GM23248 (cell line): ENCODE data around the gene SH3BP2. TPM values are rescaled to one million over a fixed set of nuclear protein-coding genes. Genes with fewer than 3 reads are reported as not detected.

Source experiments
- DNase-seq: peaks from one replicate; pipeline ENCODE4 v3.0.0-alpha.2; 2015
- H2AFZ ChIP-seq: fragments of 200-600 bp; sonication (generic); 2 replicates; pipeline ENCODE4 v1.6.1; 2016; ENCODE audit warnings: antibody characterized with exemption
- H3F3A ChIP-seq: fragments of 200-600 bp; sonication (generic); 2 replicates; pipeline ENCODE4 v1.6.1; 2016; ENCODE audit warnings: mild to moderate bottlenecking, antibody characterized with exemption, mixed run types; ENCODE audit not compliant: insufficient read depth
- H3K27ac ChIP-seq: fragments of 200-600 bp; sonication (generic); 2 replicates; pipeline ENCODE4 v1.5.1; 2016; ENCODE audit warnings: mild to moderate bottlenecking
- H3K27me3 ChIP-seq: fragments of 200-600 bp; sonication (generic); replicated peaks from 2 replicates; pipeline ENCODE4 v1.6.1; 2016; ENCODE audit warnings: mild to moderate bottlenecking; ENCODE audit not compliant: insufficient read depth
- H3K36me3 ChIP-seq: fragments of 200-600 bp; sonication (generic); 2 replicates; pipeline ENCODE4 v1.6.1; 2016; ENCODE audit warnings: low read depth, mild to moderate bottlenecking
- H3K4me1 ChIP-seq: fragments of 200-600 bp; sonication (generic); 2 replicates; pipeline ENCODE4 v1.6.1; 2016; ENCODE audit warnings: mild to moderate bottlenecking; ENCODE audit not compliant: insufficient read depth
- H3K4me2 ChIP-seq: fragments of 200-600 bp; sonication (generic); one replicate; pipeline ENCODE4 v1.6.1; 2016; ENCODE audit warnings: mild to moderate bottlenecking; ENCODE audit not compliant: unreplicated experiment
- H3K4me3 ChIP-seq: fragments of 200-600 bp; sonication (generic); 2 replicates; pipeline ENCODE4 v1.5.1; 2016; ENCODE audit warnings: mild to moderate bottlenecking
- H3K79me2 ChIP-seq: fragments of 200-600 bp; sonication (generic); 2 replicates; pipeline ENCODE4 v1.6.1; 2016; ENCODE audit warnings: mild to moderate bottlenecking; ENCODE audit not compliant: insufficient read depth
- H3K9ac ChIP-seq: fragments of 200-600 bp; sonication (generic); 2 replicates; pipeline ENCODE4 v1.6.1; 2016; ENCODE audit warnings: mild to moderate bottlenecking
- H3K9me2 ChIP-seq: fragments of 200-600 bp; sonication (generic); 2 replicates; pipeline ENCODE4 v1.6.1; 2016; ENCODE audit warnings: mixed run types, mild to moderate bottlenecking, moderate library complexity; ENCODE audit not compliant: insufficient read depth
- H3K9me3 ChIP-seq: fragments of 200-600 bp; sonication (generic); one replicate; pipeline ENCODE4 v1.6.1; 2017; ENCODE audit warnings: low read depth
- H4K20me1 ChIP-seq: fragments of 200-600 bp; sonication (generic); 2 replicates; pipeline ENCODE4 v1.6.0; 2016; ENCODE audit not compliant: insufficient read depth
- EZH2 ChIP-seq: fragments of 200-600 bp; sonication (generic); IDR thresholded peaks from 2 replicates; pipeline ENCODE4 v1.6.1; 2018; ENCODE audit warnings: antibody characterized with exemption, mild to moderate bottlenecking; ENCODE audit not compliant: insufficient read depth, poor library complexity, severe bottlenecking
- EZH2phosphoT487 ChIP-seq: fragments of 200-600 bp; sonication (generic); IDR thresholded peaks from 2 replicates; pipeline ENCODE4 v1.6.1; 2018; ENCODE audit warnings: antibody characterized with exemption, moderate library complexity, mild to moderate bottlenecking, low read depth; ENCODE audit not compliant: insufficient read depth
- WGBS, 2 experiments: methylation state at CpG; one replicate each; pipeline ENCODE4 v1.1.6; 2015 to 2017; ENCODE audit warnings: low lambda C conversion rate in 2 of 2, low coverage in 1 of 2; ENCODE audit errors: missing lambda C conversion rate in 2 of 2; 5-methylcytosine and 5-hydroxymethylcytosine counted together
- in situ Hi-C: fragments of 300-500 bp; cut with MboI; formaldehyde crosslinking; loops from 2 replicates; pipeline ENCODE4 v1.15.0; 2020
- polyA plus RNA-seq: library from polyadenylated mRNA; unstranded; fragments of >200 nt; fragmentation: Nextera tagmentation; extraction: Ambion mirVana; gene quantifications from 2 replicates; pipeline ENCODE4 v1.2.1, GENCODE V29; 2016
- total RNA-seq: library from RNA; depleted of rRNA; stranded (reverse); fragments of >200 nt; shearing (Covaris generic); gene quantifications from 2 replicates; pipeline ENCODE4 v1.2.3, GENCODE V29; 2014

Gene SH3BP2
- total and polyA plus RNA-seq, 2 experiments from 2014 or later, result 20.9 to 31.2 TPM

DNA sequence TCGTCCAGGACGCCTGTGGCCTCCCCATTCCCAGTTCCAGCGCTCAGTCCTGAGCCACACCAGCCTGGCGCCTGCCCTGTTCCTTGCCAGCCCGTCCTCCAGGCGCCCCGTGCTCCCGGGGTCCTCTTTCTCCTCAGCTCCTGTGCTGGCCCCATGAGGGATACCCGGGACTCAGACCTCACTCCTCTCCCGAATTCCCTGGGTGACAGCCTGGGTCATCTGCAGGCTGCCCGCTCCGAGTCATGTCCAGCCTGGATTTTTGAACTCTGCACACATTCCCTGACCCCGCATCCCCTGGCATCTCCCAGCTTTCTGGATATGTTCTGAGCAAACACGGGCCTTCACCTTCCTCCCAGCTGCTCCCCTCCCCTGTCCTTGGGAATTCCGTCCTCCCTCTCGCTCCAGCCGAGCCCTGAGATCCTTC is 35.9 kb downstream of the SH3BP2 start:
- TF ChIP-seq EZH2phosphoT487 (no peak), EZH2 (no peak)
- no peaks in the 10 kb centered on the region; the same call in 1 of the 2 replicates for H3K36me3 ChIP-seq
- DNase-seq, result no peak
- H3K9ac ChIP-seq, result no peak overlapping the region
- no peaks in the 10 kb centered on the region for H3K79me2 ChIP-seq
- H4K20me1 ChIP-seq, result no peaks in the 10 kb centered on the region
- no peaks in the 10 kb centered on the region for H3K27me3 ChIP-seq
- no peak overlapping the region for H2AFZ ChIP-seq
- H3K4me2 ChIP-seq, result no peak overlapping the region
- H3K9me3 ChIP-seq, result no peaks in the 10 kb centered on the region
- no peaks in the 10 kb centered on the region for H3F3A ChIP-seq
- in situ Hi-C loops, result no loop called here
- no peak overlapping the region for H3K4me3 ChIP-seq
- H3K4me1 ChIP-seq, result no peaks in the 10 kb centered on the region
- H3K9me2 ChIP-seq, result no peaks in the 10 kb centered on the region
- H3K27ac ChIP-seq, result no peak overlapping the region
- 86 to 89% methylated on average over 14 to 17 of the region's 17 CpGs for WGBS, 2 experiments

DNA sequence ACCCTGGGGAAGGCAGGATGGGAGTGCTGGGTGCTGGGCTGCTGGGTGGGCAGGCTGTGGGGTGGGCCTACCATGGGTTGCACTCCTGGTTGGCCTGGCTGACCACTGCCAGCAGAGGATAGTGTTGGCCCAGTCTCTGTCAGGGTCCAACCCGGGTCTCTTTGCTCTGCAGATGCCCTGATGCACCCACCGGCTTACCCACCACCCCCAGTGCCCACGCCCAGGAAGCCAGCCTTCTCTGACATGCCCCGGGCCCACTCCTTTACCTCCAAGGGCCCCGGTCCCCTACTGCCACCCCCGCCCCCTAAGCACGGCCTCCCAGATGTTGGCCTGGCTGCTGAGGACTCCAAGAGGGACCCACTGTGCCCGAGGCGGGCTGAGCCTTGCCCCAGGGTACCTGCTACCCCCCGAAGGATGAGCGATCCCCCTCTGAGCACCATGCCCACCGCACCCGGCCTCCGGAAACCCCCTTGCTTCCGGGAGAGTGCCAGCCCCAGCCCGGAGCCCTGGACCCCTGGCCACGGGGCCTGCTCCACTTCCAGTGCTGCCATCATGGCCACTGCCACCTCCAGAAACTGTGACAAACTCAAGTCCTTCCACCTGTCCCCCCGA is 36.5 kb downstream of the SH3BP2 start:
- 89 to 92% methylated on average over 13 to 15 of the region's 18 CpGs for WGBS, 2 experiments
- Histone ChIP-seq H3K9ac (no peak overlapping the region), H3K9me2 (no peaks in the 10 kb centered on the region)

DNA sequence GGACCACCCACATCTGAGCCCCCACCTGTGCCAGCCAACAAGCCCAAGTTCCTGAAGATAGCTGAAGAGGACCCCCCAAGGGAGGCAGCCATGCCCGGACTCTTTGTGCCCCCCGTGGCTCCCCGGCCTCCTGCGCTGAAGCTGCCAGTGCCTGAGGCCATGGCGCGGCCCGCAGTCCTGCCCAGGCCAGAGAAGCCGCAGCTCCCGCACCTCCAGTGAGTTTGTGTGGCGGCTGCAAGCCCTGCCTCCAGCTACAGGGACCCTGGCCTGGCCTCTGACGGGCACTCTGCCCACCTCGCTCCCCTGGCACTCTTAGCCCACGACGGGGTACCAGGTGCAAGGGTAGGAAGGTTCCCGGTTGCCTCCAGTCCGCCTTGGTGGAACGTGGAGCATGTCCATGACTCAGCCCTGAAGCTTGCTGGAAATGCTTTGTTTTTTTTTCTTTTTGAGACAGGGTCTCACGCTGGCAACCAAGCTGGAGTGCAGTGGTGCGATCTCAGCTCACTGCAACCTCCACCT is 37.1 kb downstream of the SH3BP2 start:
- Histone ChIP-seq H3K9ac (no peak overlapping the region), H3K4me1 (no peaks in the 10 kb centered on the region), H4K20me1 (no peaks in the 10 kb centered on the region), H3K4me2 (no peak overlapping the region), H3K27me3 (no peaks in the 10 kb centered on the region), H2AFZ (no peak overlapping the region), H3K9me3 (no peaks in the 10 kb centered on the region), H3K27ac (no peak overlapping the region), H3K4me3 (no peak overlapping the region), H3K79me2 (no peaks in the 10 kb centered on the region), H3K36me3 (no peaks in the 10 kb centered on the region; the same call in 1 of the 2 replicates), H3F3A (no peaks in the 10 kb centered on the region), H3K9me2 (no peaks in the 10 kb centered on the region)
- DNase-seq, result no peak
- 93% methylated on average over 17 to 19 of the region's 19 CpGs for WGBS, 2 experiments
- in situ Hi-C loops, result no loop called here
- TF ChIP-seq EZH2phosphoT487 (no peak), EZH2 (no peak)

More for the DNA sequence above, 36.5 kb downstream of the SH3BP2 start:
- in situ Hi-C loops, result no loop called here
- TF ChIP-seq EZH2phosphoT487 (no peak), EZH2 (no peak)
- H2AFZ ChIP-seq, result no peak overlapping the region
- no peaks in the 10 kb centered on the region for H3K79me2 ChIP-seq
- H4K20me1 ChIP-seq, result no peaks in the 10 kb centered on the region
- no peaks in the 10 kb centered on the region for H3F3A ChIP-seq
- DNase-seq, result no peak
- H3K9me3 ChIP-seq, result no peaks in the 10 kb centered on the region
- no peak overlapping the region for H3K27ac ChIP-seq
- H3K27me3 ChIP-seq, result no peaks in the 10 kb centered on the region
- H3K4me2 ChIP-seq, result no peak overlapping the region
- H3K4me3 ChIP-seq, result no peak overlapping the region
- H3K4me1 ChIP-seq, result no peaks in the 10 kb centered on the region
- no peaks in the 10 kb centered on the region; the same call in 1 of the 2 replicates for H3K36me3 ChIP-seq

DNA sequence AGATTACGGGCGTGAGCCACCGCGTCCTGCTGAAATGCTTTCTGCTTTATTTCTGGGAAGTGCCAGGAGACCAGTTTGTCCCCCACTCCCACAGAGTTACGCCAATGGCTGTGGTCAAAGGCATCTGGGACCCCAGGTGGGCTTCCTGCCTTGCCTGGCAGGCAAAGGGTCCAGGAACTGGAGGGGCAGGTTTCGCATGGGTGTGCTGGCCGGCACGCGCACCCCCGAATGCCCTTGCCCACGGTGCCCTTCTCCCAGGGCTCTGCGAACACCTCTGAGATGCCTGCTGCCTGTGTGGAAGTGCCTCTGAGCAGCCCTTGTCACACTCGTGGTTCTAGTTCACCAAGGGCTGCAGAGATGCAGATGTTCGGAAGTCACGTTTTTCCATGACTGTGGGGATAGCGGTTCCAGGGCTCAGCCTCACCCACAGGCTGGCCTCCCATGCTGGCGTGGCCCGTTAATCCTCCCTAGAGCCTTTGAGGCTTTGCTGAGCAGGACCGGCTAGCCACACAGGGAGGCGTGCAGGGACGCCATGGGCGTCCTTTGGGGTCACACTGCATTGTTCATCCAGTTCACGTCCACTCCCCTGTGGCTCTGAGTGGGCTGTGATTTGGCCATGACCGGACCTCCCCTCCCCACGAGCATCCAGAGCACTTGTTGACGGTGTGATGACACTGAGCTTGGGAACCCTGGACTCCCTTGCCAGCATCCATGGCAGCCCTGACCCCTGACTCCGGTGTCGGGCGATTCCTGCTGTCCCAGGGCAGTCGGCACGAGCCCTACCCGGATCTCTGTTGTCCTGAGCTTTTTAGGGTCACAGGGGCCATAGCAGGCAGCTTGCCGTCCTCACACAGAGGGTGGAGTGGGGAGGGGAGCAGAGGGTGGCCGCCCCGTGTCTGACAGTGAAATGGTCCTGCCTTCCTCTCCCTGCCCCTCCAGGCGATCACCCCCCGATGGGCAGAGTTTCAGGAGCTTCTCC is 38.0 kb downstream of the SH3BP2 start:
- H3K4me2 ChIP-seq, result no peak overlapping the region
- in situ Hi-C loops, result no loop called here
- 91% methylated on average over 35 to 37 of the region's 37 CpGs for WGBS, 2 experiments

More for the DNA sequence above, 38.0 kb downstream of the SH3BP2 start:
- no peaks in the 10 kb centered on the region for H3F3A ChIP-seq
- no peaks in the 10 kb centered on the region for H4K20me1 ChIP-seq
- H3K27ac ChIP-seq, result no peak overlapping the region
- no peaks in the 10 kb centered on the region for H3K27me3 ChIP-seq
- H3K36me3 ChIP-seq, result no peaks in the 10 kb centered on the region; the same call in 1 of the 2 replicates
- H3K9me2 ChIP-seq, result no peaks in the 10 kb centered on the region
- H3K9ac ChIP-seq, result no peak overlapping the region
- no peaks in the 10 kb centered on the region for H3K4me1 ChIP-seq
- no peak for TF ChIP-seq EZH2phosphoT487
- no peak for TF ChIP-seq EZH2
- DNase-seq, result no peak
- no peak overlapping the region for H3K4me3 ChIP-seq
- H2AFZ ChIP-seq, result no peak overlapping the region
- H3K79me2 ChIP-seq, result no peaks in the 10 kb centered on the region
- H3K9me3 ChIP-seq, result no peaks in the 10 kb centered on the region
